Left lung (tissue), 10 donors: ENCODE measurements around the gene NCOA6. TPM values are rescaled to one million over a fixed set of nuclear protein-coding genes. Genes with fewer than 3 reads are reported as not detected.
"Not testable (repeated sequence)": the region's sequence is repeated elsewhere in the genome, so short reads cannot be mapped to it uniquely, and the experiment has no call there.

Source experiments
- ATAC-seq: fragments of 200-7000 bp; cut with Tn5 transposase; one replicate; pipeline ENCODE4 v1.9.1; 2020; ENCODE audit warnings: moderate library complexity
- DNase-seq, 4 donors: peaks; one replicate each; pipeline ENCODE4 v3.0.0-alpha.2; 2013 to 2020
- H3K27ac ChIP-seq, 2 donors: fragments of 200-600 bp; sonication (generic) in 1 of 2; one replicate each; pipeline versions ENCODE4 v1.5.0 to v1.8.0; 2020 to 2021
- H3K27me3 ChIP-seq, 2 donors: fragments of 200-600 bp; sonication (generic) in 1 of 2; one replicate each; pipeline versions ENCODE4 v1.5.0 to v1.8.0; 2020 to 2021
- H3K36me3 ChIP-seq, 2 donors: fragments of 200-600 bp; sonication (generic) in 1 of 2; one replicate each; pipeline versions ENCODE4 v1.5.0 to v1.8.0; 2020 to 2021
- H3K4me1 ChIP-seq, 2 donors: fragments of 200-600 bp; one replicate each; pipeline ENCODE4 v1.8.0; 2021
- H3K4me3 ChIP-seq, 2 donors: fragments of 200-600 bp; sonication (generic) in 1 of 2; one replicate each; pipeline versions ENCODE4 v1.5.0 to v1.8.0; 2020 to 2021; ENCODE audit warnings: mild to moderate bottlenecking in 1 of 2
- H3K9me3 ChIP-seq, 2 donors: fragments of 200-600 bp; sonication (generic) in 1 of 2; one replicate each; pipeline versions ENCODE4 v1.5.0 to v1.8.0; 2020 to 2021
- intact Hi-C, 2 donors: fragments of 100-400 bp; cut with DNase I; formaldehyde crosslinking; loops; one replicate each; pipeline versions ENCODE4 v1.11.2 to v1.14.2; 2022
- polyA plus RNA-seq, 6 donors: library from polyadenylated mRNA; unstranded; fragments of 120-200 nt; gene quantifications; one replicate each; pipeline ENCODE4 v1.2.1, GENCODE V29; 2013; ENCODE audit not compliant: insufficient read length in 6 of 6
- total RNA-seq, 2 donors: library from RNA; stranded (reverse); fragmentation: NEBNext Ultra II Directional; extraction: Animal tissue kit (Norgen Biotek cat#: 25700); gene quantifications; one replicate each; pipeline ENCODE4 v1.2.1, GENCODE V29; 2021
- TF ChIP-seq, protein P1 (sequence below), 2 donors: fragments of 200-600 bp; sonication (generic) in 1 of 2; IDR thresholded peaks; one replicate each; pipeline versions ENCODE4 v1.5.0 to v1.8.0; 2021; ENCODE audit warnings: antibody characterized with exemption in 2 of 2
- donor health status: DM: no; HTN: yes; CAD: no.
- donor health status: DM: no; HTN: no; CAD: no.

The NCOA6 gene
- total and polyA plus RNA-seq, 8 donors, result 26.0 to 52.3 (median 45.0) TPM

DNA sequence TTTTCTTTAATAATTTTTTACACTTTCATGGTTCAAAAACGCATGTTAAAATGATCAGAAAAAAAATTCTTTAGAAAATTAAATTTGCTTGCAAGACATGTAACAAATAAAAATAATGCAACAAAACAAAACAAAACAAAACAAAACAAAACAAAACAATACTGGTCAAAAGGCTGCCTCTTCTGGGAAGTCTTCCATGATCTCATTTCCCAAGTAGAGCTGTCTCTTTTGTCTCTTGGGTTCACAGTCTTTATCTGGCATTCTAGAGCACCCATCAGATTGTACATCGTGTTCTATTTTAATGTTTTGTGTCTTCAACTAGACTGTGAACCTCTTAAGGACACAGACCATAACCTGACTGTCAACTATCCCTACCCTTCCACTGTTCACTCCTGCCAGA is 96.0 kb downstream of the NCOA6 start:
- TF ChIP-seq, protein P1, sequence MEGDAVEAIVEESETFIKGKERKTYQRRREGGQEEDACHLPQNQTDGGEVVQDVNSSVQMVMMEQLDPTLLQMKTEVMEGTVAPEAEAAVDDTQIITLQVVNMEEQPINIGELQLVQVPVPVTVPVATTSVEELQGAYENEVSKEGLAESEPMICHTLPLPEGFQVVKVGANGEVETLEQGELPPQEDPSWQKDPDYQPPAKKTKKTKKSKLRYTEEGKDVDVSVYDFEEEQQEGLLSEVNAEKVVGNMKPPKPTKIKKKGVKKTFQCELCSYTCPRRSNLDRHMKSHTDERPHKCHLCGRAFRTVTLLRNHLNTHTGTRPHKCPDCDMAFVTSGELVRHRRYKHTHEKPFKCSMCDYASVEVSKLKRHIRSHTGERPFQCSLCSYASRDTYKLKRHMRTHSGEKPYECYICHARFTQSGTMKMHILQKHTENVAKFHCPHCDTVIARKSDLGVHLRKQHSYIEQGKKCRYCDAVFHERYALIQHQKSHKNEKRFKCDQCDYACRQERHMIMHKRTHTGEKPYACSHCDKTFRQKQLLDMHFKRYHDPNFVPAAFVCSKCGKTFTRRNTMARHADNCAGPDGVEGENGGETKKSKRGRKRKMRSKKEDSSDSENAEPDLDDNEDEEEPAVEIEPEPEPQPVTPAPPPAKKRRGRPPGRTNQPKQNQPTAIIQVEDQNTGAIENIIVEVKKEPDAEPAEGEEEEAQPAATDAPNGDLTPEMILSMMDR (IDR thresholded peaks at IDR 0.05), result no peak
- Histone ChIP-seq H3K4me1 (no peaks in the 10 kb centered on the region), H3K36me3 (peaks cover 0 to 85% of the 10 kb centered on the region in 2 donors), H3K27ac (no peak overlapping the region), H3K9me3 (no peaks in the 10 kb centered on the region), H3K27me3 (no peaks in the 10 kb centered on the region), H3K4me3 (no peak overlapping the region)
- ATAC-seq, result no peak
- intact Hi-C loops, result no loop called here
- DNase-seq, result no peak

- Histone ChIP-seq H3K9me3 (no peaks in the 10 kb centered on the region), H3K27me3 (no peaks in the 10 kb centered on the region), H3K4me3 (no peak overlapping the region), H3K36me3 (peaks cover 0 to 84% of the 10 kb centered on the region in 2 donors), H3K4me1 (no peaks in the 10 kb centered on the region), H3K27ac (no peak overlapping the region)
- ATAC-seq (no peak), DNase-seq (no peak)
- intact Hi-C loops, result no loop called here
- TF ChIP-seq, protein P1 (IDR thresholded peaks at IDR 0.05), result no peak
Measured at GRCh38 chr20:34724172-34724571, 101.3 kb downstream of the NCOA6 start.

- H3K4me3 ChIP-seq, intact Hi-C loops, H3K9me3 ChIP-seq, H3K4me1 ChIP-seq, H3K27ac ChIP-seq, ATAC-seq, DNase-seq, H3K27me3 ChIP-seq: not testable (repeated sequence)
- H3K36me3 ChIP-seq, result peaks cover 0 to 74% of the 10 kb centered on the region in 2 donors
Measured at GRCh38 chr20:34722560-34722959, 102.9 kb downstream of the NCOA6 start.

- Histone ChIP-seq H3K4me3 (no peak overlapping the region), H3K36me3 (peaks cover 0 to 72% of the 10 kb centered on the region in 2 donors), H3K4me1 (no peaks in the 10 kb centered on the region), H3K9me3 (no peaks in the 10 kb centered on the region), H3K27ac (no peak overlapping the region), H3K27me3 (no peaks in the 10 kb centered on the region)
- ATAC-seq (no peak), DNase-seq (no peak)
- TF ChIP-seq, protein P1 (IDR thresholded peaks at IDR 0.05), result no peak
- intact Hi-C loops, result no loop called here
Measured at GRCh38 chr20:34720266-34720665, 105.2 kb downstream of the NCOA6 start.

DNA sequence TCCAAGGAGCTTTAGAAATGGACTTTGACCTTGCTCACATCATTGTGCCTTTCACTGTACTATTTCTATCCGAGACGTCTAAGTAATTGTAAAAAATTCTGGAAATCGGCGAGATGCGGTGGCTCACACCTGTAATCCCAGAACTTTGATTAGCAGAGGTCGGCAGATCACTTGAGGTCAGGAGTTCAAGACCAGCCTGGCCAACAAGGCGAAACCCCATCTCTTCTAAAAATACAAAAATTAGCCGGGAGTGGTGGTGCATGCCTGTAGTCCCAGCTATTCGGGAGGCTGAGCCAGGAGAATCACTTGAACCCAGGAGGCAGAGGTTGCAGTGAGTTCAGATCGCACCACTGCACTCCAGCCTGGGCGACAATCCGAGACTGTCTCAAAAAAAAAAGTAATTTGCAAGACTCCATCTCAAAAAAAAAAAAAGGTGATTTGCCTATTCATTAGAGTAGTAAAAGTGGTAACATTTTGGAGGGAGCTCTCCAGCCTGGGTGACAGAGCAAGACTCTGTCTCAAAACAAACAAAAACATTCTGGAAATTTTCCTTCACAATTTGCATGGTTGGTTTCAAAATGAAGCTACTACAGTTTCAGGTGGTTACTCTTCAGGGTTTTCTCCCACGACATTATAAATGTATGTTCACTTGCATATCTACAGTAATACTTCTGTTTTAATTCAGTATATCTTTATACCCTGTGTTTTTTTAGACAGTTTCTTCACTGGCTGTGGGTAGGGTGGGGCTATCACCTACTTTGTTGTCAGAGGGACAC is 106.0 kb downstream of the NCOA6 start:
- ATAC-seq, H3K4me3 ChIP-seq, H3K4me1 ChIP-seq, intact Hi-C loops, H3K27me3 ChIP-seq, DNase-seq, H3K27ac ChIP-seq, H3K9me3 ChIP-seq: not testable (repeated sequence)
- H3K36me3 ChIP-seq, result peaks cover 0 to 71% of the 10 kb centered on the region in 2 donors

DNA sequence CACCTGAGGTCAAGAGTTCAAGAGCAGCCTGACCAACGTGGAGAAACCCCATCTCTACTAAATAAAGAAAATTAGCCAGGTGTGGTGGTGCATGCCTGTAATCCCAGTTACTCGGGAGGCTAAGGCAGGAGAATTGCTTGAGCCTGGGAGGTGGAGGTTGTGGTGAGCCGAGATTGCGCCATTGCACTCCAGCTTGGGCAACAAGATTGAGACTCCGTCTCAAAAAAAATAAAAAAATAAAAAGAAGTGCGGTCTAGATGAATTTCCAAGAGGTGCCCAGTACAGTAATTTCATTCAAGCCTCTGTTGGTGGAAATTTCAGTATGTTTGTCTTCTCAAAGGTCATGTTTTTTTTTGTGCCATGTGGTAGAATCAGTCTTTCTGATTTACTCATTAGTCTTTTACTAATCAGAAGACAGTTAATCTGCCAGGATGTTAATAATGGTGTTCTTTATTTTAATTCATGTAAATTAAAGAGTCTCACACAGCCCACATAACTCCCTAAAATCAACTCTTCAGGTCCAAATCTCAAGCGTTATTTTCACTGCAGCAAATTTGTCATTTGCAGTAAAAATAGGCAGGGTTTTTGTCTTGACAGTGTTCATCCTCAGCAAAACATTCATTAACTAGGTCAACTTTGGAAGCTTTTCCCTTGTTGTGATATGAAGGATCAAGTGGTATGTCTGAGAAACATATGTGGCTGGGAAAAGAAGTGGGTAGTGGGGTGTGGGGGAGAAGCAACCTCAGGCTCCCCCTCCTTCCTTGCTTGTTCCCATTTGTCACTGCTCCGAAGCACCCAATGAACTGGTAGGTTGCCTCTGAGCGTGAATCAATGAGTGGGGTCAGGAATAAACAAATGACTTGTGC is 108.0 kb downstream of the NCOA6 start:
- intact Hi-C loops, result no loop called here
- no peak for ATAC-seq
- Histone ChIP-seq H3K4me3 (no peak overlapping the region), H3K36me3 (peaks cover 0 to 71% of the 10 kb centered on the region in 2 donors), H3K9me3 (no peaks in the 10 kb centered on the region), H3K27ac (no peak overlapping the region), H3K27me3 (no peaks in the 10 kb centered on the region), H3K4me1 (peaks cover 0 to 5% of the 10 kb centered on the region in 2 donors)
- DNase-seq, result no peak
- TF ChIP-seq, protein P1 (IDR thresholded peaks at IDR 0.05), result no peak
